ENCODE results near the gene SLC26A2. TPM values are rescaled to one million over a fixed set of nuclear protein-coding genes. Genes with fewer than 3 reads are reported as not detected.
A peak's percentile ranks its signal among the peaks of the same experiment; 100 is the strongest.

SLC26A2 gene
- total RNA-seq, 1 donor from 2014 or later: 1.8 TPM

DNA sequence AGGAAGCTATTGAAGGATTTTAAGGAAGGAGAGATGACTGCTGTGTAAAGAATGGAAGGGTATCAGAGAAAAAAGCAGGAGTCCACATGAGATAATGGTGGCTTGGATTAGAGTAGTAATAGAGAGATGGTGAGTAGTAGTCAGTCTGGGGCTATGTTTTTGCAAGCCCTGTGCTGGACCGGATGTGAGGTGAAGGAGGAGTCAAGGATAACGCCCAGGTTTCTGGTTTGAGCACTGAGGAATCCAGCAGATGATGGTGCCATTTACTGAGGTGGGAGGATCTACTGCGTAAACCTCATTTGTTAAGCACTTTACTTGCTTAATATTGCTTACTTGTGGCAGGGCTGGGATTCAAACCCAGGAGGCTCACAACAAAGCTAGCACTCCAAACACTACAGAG, 38.8 kb downstream of the SLC26A2 start:
- FAIRE-seq (no peak), DNase-seq (ENCODE audit: low read depth) (peak; percentile 27)
- Histone ChIP-seq H3K4me3 (ENCODE audit: low read depth, low read length) (no peak overlapping the region), H3K36me3 (ENCODE audit: control insufficient read depth, insufficient read depth, low read length) (peaks cover 4% of the 10 kb centered on the region), H3K27me3 (ENCODE audit: control insufficient read depth, insufficient read depth, low read length) (no peaks in the 10 kb centered on the region)
- TF ChIP-seq, protein P1, sequence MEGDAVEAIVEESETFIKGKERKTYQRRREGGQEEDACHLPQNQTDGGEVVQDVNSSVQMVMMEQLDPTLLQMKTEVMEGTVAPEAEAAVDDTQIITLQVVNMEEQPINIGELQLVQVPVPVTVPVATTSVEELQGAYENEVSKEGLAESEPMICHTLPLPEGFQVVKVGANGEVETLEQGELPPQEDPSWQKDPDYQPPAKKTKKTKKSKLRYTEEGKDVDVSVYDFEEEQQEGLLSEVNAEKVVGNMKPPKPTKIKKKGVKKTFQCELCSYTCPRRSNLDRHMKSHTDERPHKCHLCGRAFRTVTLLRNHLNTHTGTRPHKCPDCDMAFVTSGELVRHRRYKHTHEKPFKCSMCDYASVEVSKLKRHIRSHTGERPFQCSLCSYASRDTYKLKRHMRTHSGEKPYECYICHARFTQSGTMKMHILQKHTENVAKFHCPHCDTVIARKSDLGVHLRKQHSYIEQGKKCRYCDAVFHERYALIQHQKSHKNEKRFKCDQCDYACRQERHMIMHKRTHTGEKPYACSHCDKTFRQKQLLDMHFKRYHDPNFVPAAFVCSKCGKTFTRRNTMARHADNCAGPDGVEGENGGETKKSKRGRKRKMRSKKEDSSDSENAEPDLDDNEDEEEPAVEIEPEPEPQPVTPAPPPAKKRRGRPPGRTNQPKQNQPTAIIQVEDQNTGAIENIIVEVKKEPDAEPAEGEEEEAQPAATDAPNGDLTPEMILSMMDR (IDR thresholded peaks at IDR 0.05; ENCODE audit: insufficient read depth, low read length, severe bottlenecking): no peak

DNA sequence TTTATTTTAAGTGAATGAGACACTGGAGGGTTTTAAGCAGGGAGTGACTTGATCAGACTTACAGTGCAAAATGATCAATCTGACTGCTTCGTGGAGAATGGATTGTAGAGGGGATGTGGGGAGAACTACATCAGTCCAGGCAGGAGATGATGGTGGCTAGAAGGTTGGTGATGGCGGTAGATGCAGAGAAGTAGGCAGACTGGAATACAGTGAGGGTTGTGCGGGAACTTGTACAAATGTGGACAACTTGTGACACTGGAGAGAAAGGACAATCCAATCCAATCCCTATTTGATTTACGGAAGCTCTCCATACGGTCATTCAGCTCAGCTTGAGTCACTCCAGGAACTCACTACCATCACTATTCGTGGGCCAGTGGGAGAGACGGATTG, 39.3 kb downstream of the SLC26A2 start:
- FAIRE-seq (no peak), DNase-seq (ENCODE audit: low read depth) (peak; percentile 88)
- TF ChIP-seq, protein P1 (IDR thresholded peaks at IDR 0.05; ENCODE audit: insufficient read depth, low read length, severe bottlenecking): no peak
- Histone ChIP-seq H3K27me3 (ENCODE audit: control insufficient read depth, insufficient read depth, low read length) (no peaks in the 10 kb centered on the region), H3K4me3 (ENCODE audit: low read depth, low read length) (peak overlapping the region; percentile 74), H3K36me3 (ENCODE audit: control insufficient read depth, insufficient read depth, low read length) (peaks cover 4% of the 10 kb centered on the region)

DNA sequence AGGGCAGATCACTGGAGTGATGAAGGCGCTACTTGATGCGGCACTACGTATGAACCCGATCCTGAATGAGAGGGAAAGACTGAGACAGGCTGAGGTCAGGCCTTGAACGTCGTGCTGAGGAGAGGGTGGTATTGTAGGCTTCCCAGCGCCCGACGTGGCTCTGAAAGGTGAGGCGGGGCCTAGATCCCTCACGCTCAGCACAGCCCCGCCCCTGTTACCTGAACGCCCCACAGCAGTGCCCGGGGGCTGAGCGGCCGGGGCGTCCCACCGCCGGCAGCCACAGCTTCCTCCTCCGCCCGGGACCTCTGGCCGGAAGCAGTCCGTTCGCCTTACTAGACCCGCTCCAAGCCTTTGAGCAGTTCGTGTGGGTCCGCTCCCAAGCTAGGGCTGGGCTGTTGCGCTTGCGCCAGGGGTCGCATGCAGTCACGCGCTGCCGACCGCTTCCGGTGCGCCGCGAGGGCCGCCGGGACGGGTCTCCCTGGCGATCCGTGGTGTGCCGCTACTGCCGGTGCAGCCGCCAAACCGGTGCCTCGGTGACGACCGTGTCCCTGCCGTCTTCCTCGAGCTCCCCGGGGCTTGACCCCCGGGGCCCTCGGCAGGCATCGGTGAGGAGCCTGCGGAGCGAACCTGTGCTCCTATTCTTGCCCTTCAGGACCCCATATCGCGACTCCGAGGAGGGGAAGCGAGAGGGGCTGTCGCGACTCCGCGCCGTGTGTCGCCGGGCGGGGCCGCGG, 39.9 kb downstream of the SLC26A2 start, which contains the start of the genes HMGXB3 and TIGD6:
Gene HMGXB3 (plus strand): TSS at position 484 of the 734 bp plus-strand sequence. CDS start 4,114 bp downstream, outside the sequence.
Gene TIGD6 (minus strand): TSS at position 399 of the 734 bp plus-strand sequence. CDS start 4,306 bp downstream, outside the sequence.
- Histone ChIP-seq H3K4me3 (ENCODE audit: low read depth, low read length) (peak within 1 kb of the TSS; percentile 74), H3K36me3 (ENCODE audit: control insufficient read depth, insufficient read depth, low read length) (no peaks in the 10 kb centered on the region), H3K27me3 (ENCODE audit: control insufficient read depth, insufficient read depth, low read length) (no peaks in the 10 kb centered on the region)
- TF ChIP-seq, protein P1 (IDR thresholded peaks at IDR 0.05; ENCODE audit: insufficient read depth, low read length, severe bottlenecking): no peak
- DNase-seq (ENCODE audit: low read depth): peak; percentile 78
- no peak for FAIRE-seq

DNA sequence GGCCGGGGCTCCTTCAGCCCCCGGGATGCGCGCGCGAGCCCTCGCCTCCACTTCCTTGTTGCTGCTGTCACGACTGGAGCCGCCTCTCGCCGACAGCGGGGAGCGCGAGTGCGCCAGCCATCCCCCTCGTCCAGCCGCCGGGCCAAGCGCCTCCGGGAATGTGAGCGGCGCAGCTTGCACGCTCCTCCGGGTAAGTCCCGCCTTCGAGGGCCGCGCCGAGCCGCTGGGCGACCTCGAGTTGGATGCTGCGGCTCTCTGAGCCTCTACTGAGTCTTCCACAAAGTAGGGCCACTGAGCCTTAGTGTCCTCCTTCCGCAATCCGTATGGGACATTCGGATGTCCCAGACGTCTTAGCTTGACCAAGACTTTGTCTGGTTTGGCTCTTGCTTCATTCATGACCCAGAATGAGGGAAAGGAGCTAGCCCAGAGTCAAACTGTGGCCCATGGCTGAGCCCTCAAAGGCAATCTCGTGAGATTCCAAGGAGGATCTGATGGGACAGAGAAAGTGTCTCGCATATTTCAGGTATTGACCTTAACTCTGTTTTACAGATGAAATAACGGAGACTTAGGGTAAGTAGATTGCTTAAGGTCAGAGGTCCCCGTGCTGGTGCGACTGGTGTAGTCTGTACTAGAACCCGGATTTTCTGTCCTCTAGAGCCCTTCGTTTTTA, 40.6 kb downstream of the SLC26A2 start:
- TF ChIP-seq, protein P1 (IDR thresholded peaks at IDR 0.05; ENCODE audit: insufficient read depth, low read length, severe bottlenecking): no peak

GRCh38 chr5:150001660-150002486, 41.3 kb downstream of the SLC26A2 start:
- FAIRE-seq (no peak), DNase-seq (ENCODE audit: low read depth) (peak; percentile 84)
- Histone ChIP-seq H3K36me3 (ENCODE audit: control insufficient read depth, insufficient read depth, low read length) (no peaks in the 10 kb centered on the region), H3K27me3 (ENCODE audit: control insufficient read depth, insufficient read depth, low read length) (no peaks in the 10 kb centered on the region), H3K4me3 (ENCODE audit: low read depth, low read length) (peak overlapping the region; percentile 74)
- TF ChIP-seq, protein P1 (IDR thresholded peaks at IDR 0.05; ENCODE audit: insufficient read depth, low read length, severe bottlenecking): peak; percentile 75

More for the DNA sequence above, 40.6 kb downstream of the SLC26A2 start:
- Histone ChIP-seq H3K27me3 (ENCODE audit: control insufficient read depth, insufficient read depth, low read length) (no peaks in the 10 kb centered on the region), H3K36me3 (ENCODE audit: control insufficient read depth, insufficient read depth, low read length) (no peaks in the 10 kb centered on the region), H3K4me3 (ENCODE audit: low read depth, low read length) (peak overlapping the region; percentile 74)
- DNase-seq (ENCODE audit: low read depth) (peak; percentile 34), FAIRE-seq (no peak)
